Trophoblast cell (in vitro differentiated cells and primary cell): ENCODE data around the gene COL6A3.

Source experiments
- DNase-seq, 2 donors: peaks; one replicate each; pipeline ENCODE4 v3.0.0-alpha.2; 2016
- H2AFZ ChIP-seq: 2 replicates; pipeline ENCODE4 v1.6.1; 2013; ENCODE audit warnings: low read length, moderate library complexity, mild to moderate bottlenecking; ENCODE audit not compliant: insufficient read depth, poor library complexity
- H2AK5ac ChIP-seq: 2 replicates; pipeline ENCODE4 v1.6.1; 2013; ENCODE audit warnings: mild to moderate bottlenecking, low read length
- H2BK120ac ChIP-seq: 2 replicates; pipeline ENCODE4 v1.6.1; 2013; ENCODE audit warnings: low read length, mild to moderate bottlenecking, moderate library complexity; ENCODE audit not compliant: insufficient read depth, poor library complexity
- H2BK12ac ChIP-seq: 2 replicates; pipeline ENCODE4 v1.6.1; 2013; ENCODE audit warnings: mild to moderate bottlenecking, low read length, moderate library complexity
- H2BK5ac ChIP-seq: 2 replicates; pipeline ENCODE4 v1.6.1; 2013; ENCODE audit warnings: low read length, low read depth, moderate library complexity, mild to moderate bottlenecking; ENCODE audit not compliant: poor library complexity
- H3K14ac ChIP-seq: 2 replicates; pipeline ENCODE4 v1.6.1; 2013; ENCODE audit warnings: mild to moderate bottlenecking, low read length
- H3K18ac ChIP-seq: 2 replicates; pipeline ENCODE4 v1.6.1; 2013; ENCODE audit warnings: mild to moderate bottlenecking, low read length
- H3K23ac ChIP-seq: 2 replicates; pipeline ENCODE4 v1.6.1; 2013; ENCODE audit warnings: low read length
- H3K27ac ChIP-seq: 2 replicates; pipeline ENCODE4 v1.5.1; 2013; ENCODE audit warnings: low read depth, mild to moderate bottlenecking, inconsistent platforms, low read length, moderate library complexity
- H3K27me3 ChIP-seq: 2 replicates; pipeline ENCODE4 v1.6.1; 2013; ENCODE audit warnings: inconsistent platforms, mild to moderate bottlenecking, low read length, moderate library complexity; ENCODE audit not compliant: insufficient read depth
- H3K36me3 ChIP-seq, 2 experiments: 1 replicate in 1 of 2; 2 replicates in 1 of 2; pipeline ENCODE4 v1.6.1; 2013; ENCODE audit warnings: low read length in 2 of 2, mild to moderate bottlenecking in 2 of 2, moderate library complexity in 1 of 2; ENCODE audit not compliant: insufficient read depth in 2 of 2, control insufficient read depth in 1 of 2
- H3K4ac ChIP-seq: 2 replicates; pipeline ENCODE4 v1.6.1; 2013; ENCODE audit warnings: low read depth, mild to moderate bottlenecking, low read length, moderate library complexity
- H3K4me1 ChIP-seq, 2 experiments: 1 replicate in 1 of 2; 2 replicates in 1 of 2; pipeline ENCODE4 v1.6.1; 2013; ENCODE audit warnings: low read length in 2 of 2, mild to moderate bottlenecking in 2 of 2, moderate library complexity in 1 of 2; ENCODE audit not compliant: insufficient read depth in 2 of 2, control insufficient read depth in 1 of 2
- H3K4me2 ChIP-seq: 2 replicates; pipeline ENCODE4 v1.6.1; 2013; ENCODE audit warnings: inconsistent platforms, mild to moderate bottlenecking, low read length, moderate library complexity
- H3K4me3 ChIP-seq: 2 replicates; pipeline ENCODE4 v1.5.1; 2013; ENCODE audit warnings: mild to moderate bottlenecking, low read depth, low read length, inconsistent platforms
- H3K79me1 ChIP-seq: one replicate; pipeline ENCODE4 v1.6.1; 2013; ENCODE audit warnings: low read length
- H3K79me2 ChIP-seq: 2 replicates; pipeline ENCODE4 v1.6.1; 2013; ENCODE audit warnings: low read length, mild to moderate bottlenecking; ENCODE audit not compliant: control insufficient read depth, insufficient read depth, poor library complexity
- H3K9ac ChIP-seq: 2 replicates; pipeline ENCODE4 v1.6.1; 2013; ENCODE audit warnings: mild to moderate bottlenecking, low read length
- H3K9me3 ChIP-seq: 2 replicates; pipeline ENCODE4 v1.6.1; 2013; ENCODE audit warnings: low read depth, mild to moderate bottlenecking, control low read depth, inconsistent platforms, low read length; ENCODE audit not compliant: insufficient read depth
- H4K12ac ChIP-seq: 2 replicates; pipeline ENCODE4 v1.6.1; 2013; ENCODE audit warnings: low read depth, mild to moderate bottlenecking, low read length, moderate library complexity
- H4K8ac ChIP-seq: 2 replicates; pipeline ENCODE4 v1.6.1; 2013; ENCODE audit warnings: low read depth, mild to moderate bottlenecking, low read length, moderate library complexity
- H4K91ac ChIP-seq: one replicate; pipeline ENCODE4 v1.6.1; 2013; ENCODE audit warnings: low read depth, mild to moderate bottlenecking, low read length, moderate library complexity
- WGBS: extraction: QIAGEN DNeasy Blood & Tissue Kit; methylation state at CpG from one replicate; pipeline ENCODE4 v1.1.7; 2013; ENCODE audit warnings: missing lambda C conversion rate; ENCODE audit not compliant: insufficient read length, insufficient coverage; ENCODE audit errors: extremely low coverage; 5-methylcytosine and 5-hydroxymethylcytosine counted together

Gene COL6A3

DNA sequence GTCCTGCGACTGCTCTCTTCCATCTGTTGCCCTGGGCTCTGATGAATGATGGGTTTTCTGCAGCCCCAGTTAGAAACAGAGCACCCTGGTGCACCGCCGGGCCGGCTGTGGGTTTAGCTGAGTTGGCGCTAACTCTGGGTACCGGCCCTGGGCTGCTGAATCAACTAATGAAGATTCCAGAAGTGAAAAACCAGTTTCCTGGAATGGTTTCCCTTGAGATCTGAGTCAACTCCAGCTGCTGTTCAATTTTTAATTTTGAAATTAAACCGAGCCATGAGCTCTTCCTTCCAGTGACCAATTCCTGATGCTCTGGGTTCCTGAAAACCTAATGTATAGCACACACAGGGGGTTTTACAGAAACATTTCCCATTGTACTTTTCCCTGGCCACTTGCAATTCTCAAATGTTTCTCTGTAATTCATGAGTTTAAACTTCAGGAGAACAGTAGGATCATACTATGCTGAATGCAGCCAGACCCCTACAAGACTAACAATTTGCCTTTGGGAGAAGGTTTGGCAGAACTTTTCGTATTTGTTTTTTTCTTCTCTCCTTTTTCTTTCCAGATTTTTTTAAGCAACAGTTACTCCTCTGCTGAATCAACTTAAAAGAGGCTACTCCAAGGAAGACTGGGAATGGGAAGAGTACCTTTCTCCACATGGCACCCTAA lies 5.5 kb downstream of the COL6A3 start:
- peak overlapping the region; percentile 77 for H3K4ac ChIP-seq
- DNase-seq = no peak
- no peaks in the 10 kb centered on the region for H3K27me3 ChIP-seq
- no CpG with 5 or more reads among the region's 8 CpGs for WGBS
- peak overlapping the region; percentile 74 for H4K8ac ChIP-seq
- peak overlapping the region; percentile 39 for H2AFZ ChIP-seq
- peak overlapping the region; percentile 39 for H2AK5ac ChIP-seq
- H3K27ac ChIP-seq = no peak overlapping the region
- H2BK120ac ChIP-seq = peak overlapping the region; percentile 83
- peak overlapping the region; percentile 61 for H2BK5ac ChIP-seq
- peak overlapping the region; percentile 78 for H3K18ac ChIP-seq
- H3K9ac ChIP-seq = no peak overlapping the region
- H3K36me3 ChIP-seq = peaks cover 2% of the 10 kb centered on the region in 2 experiments
- H3K79me1 ChIP-seq = peaks cover 18% of the 10 kb centered on the region
- no peak overlapping the region for H3K23ac ChIP-seq
- no peaks in the 10 kb centered on the region for H3K79me2 ChIP-seq
- peak overlapping the region; percentile 21 for H2BK12ac ChIP-seq
- H3K4me1 ChIP-seq = peaks cover 11 to 15% of the 10 kb centered on the region in 2 experiments
- H4K91ac ChIP-seq = peak overlapping the region; percentile 85
- H3K14ac ChIP-seq = peak overlapping the region; percentile 56
- no peaks in the 10 kb centered on the region for H3K9me3 ChIP-seq
- H3K4me2 ChIP-seq = no peak overlapping the region
- H4K12ac ChIP-seq = no peak overlapping the region
- H3K4me3 ChIP-seq = no peak overlapping the region

DNA sequence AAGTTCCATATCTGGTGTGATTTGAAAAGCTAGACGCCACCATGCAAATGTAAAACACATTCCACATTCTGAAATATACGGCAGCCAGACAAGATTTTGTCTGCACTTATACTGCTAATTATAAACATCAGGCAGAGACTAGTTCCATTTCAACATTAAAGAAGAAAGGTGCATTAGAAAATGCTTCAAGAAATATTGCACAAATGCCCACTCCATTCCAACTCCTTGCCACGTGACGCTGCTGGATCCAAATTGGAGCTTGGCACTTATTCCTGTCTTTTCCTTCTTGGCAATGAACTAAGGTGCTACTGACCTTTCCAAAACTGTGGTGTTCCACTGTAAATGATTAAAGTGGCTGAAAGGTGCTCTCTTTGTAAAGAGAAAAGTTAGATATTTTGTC lies 6.3 kb downstream of the COL6A3 start:
- no peak overlapping the region for H3K23ac ChIP-seq
- no peak overlapping the region for H3K4me3 ChIP-seq
- H2BK120ac ChIP-seq = peak overlapping the region; percentile 35
- no peak overlapping the region for H3K14ac ChIP-seq
- no peaks in the 10 kb centered on the region for H3K79me2 ChIP-seq
- no CpG with 5 or more reads among the region's 4 CpGs for WGBS
- DNase-seq = no peak
- no peaks in the 10 kb centered on the region for H3K27me3 ChIP-seq
- peaks cover 12 to 13% of the 10 kb centered on the region in 2 experiments for H3K4me1 ChIP-seq
- no peak overlapping the region for H2AK5ac ChIP-seq
- H3K4me2 ChIP-seq = no peak overlapping the region
- no peak overlapping the region for H3K27ac ChIP-seq
- no peak overlapping the region for H4K91ac ChIP-seq
- H4K8ac ChIP-seq = no peak overlapping the region
- no peak overlapping the region for H3K18ac ChIP-seq
- H4K12ac ChIP-seq = no peak overlapping the region
- no peak overlapping the region for H2BK5ac ChIP-seq
- H3K79me1 ChIP-seq = peaks cover 18% of the 10 kb centered on the region
- no peak overlapping the region for H2AFZ ChIP-seq
- no peak overlapping the region for H2BK12ac ChIP-seq
- peaks cover 2% of the 10 kb centered on the region in 2 experiments for H3K36me3 ChIP-seq
- H3K9ac ChIP-seq = no peak overlapping the region
- H3K4ac ChIP-seq = peak overlapping the region; percentile 58
- no peaks in the 10 kb centered on the region for H3K9me3 ChIP-seq

DNA sequence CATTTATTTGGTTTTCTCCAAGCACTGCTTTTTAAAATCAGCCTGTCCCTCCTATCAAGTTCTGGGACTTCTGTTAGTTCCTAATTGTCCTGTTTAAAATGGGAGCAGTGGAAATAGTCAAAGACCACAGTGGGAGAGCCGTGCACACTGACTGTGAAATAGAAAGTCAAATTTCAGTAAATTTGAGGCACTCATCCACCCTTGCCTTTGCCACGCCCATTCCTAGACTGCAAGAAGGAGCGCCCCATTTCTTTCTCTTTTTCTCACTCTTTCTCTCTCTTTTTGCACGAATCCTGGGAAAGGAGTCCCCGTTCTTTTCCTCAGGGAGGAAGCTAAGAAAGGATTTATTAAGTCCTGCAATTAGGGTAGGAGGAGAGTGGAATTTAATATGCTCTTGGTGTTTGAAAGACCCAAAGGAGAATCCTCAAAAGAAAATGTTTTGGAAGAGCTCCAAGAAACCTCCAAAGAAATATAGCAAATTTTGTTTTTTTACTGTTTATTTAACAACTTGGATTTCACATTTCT lies 7.5 kb downstream of the COL6A3 start:
- Histone ChIP-seq H3K9me3 (no peaks in the 10 kb centered on the region), H2BK120ac (no peak overlapping the region), H3K18ac (no peak overlapping the region), H3K9ac (no peak overlapping the region), H3K27ac (no peak overlapping the region), H2BK12ac (peak overlapping the region; percentile 74), H3K4me1 (peaks cover 4 to 5% of the 10 kb centered on the region in 2 experiments), H4K8ac (no peak overlapping the region), H3K4me2 (no peak overlapping the region), H2BK5ac (no peak overlapping the region), H4K91ac (no peak overlapping the region), H2AK5ac (no peak overlapping the region), H4K12ac (no peak overlapping the region), H3K27me3 (no peaks in the 10 kb centered on the region), H3K4me3 (no peak overlapping the region), H3K14ac (no peak overlapping the region), H3K36me3 (peaks cover 2% of the 10 kb centered on the region in 2 experiments), H3K79me1 (peaks cover 9% of the 10 kb centered on the region), H3K79me2 (no peaks in the 10 kb centered on the region), H3K23ac (no peak overlapping the region), H3K4ac (peak overlapping the region; percentile 37), H2AFZ (no peak overlapping the region)
- no CpG with 5 or more reads among the region's 5 CpGs for WGBS
- DNase-seq = no peak

DNA sequence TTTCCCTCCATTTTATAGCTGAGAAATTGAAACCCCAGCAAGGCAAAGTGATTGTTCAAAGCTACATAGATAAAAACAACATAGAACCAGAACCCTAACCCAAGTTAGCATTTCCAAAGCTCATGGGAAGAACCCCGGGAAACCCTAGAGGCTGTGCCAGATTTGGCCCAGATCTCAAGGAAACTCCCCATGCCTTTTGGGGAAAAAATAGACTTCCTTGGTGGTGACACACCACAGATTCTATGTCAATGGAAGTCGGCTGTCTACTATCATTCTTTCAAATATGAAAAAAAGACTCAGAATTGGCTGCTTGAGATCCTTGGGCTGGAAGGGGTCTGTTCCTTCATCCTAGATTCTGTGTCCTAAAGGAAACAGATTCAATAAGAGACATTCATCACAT lies 8.4 kb downstream of the COL6A3 start:
- H4K12ac ChIP-seq = no peak overlapping the region
- no peak overlapping the region for H4K8ac ChIP-seq
- no CpG with 5 or more reads among the region's 2 CpGs for WGBS

More for the DNA sequence above, 8.4 kb downstream of the COL6A3 start:
- Histone ChIP-seq H3K36me3 (peaks cover 2% of the 10 kb centered on the region in 2 experiments), H2BK120ac (no peak overlapping the region), H3K4me1 (peaks cover 0 to 5% of the 10 kb centered on the region in 2 experiments), H3K4me2 (no peak overlapping the region), H3K79me2 (no peaks in the 10 kb centered on the region), H3K27ac (no peak overlapping the region), H3K14ac (no peak overlapping the region), H3K9me3 (no peaks in the 10 kb centered on the region), H3K4me3 (no peak overlapping the region), H4K91ac (no peak overlapping the region), H3K27me3 (no peaks in the 10 kb centered on the region), H2AK5ac (no peak overlapping the region), H3K18ac (no peak overlapping the region), H2BK5ac (no peak overlapping the region), H2BK12ac (no peak overlapping the region), H3K4ac (no peak overlapping the region), H3K9ac (no peak overlapping the region), H3K79me1 (peaks cover 5% of the 10 kb centered on the region), H3K23ac (no peak overlapping the region), H2AFZ (no peak overlapping the region)
- DNase-seq = no peak
